WTC11 (cell line): ENCODE data around the gene GPATCH1. TPM values are rescaled to one million over a fixed set of nuclear protein-coding genes. Genes with fewer than 3 reads are reported as not detected.

Source experiments
- ATAC-seq: fragments of 200-7000 bp; cut with Tn5 transposase; 2 replicates; pipeline ENCODE4 v1.10.0; 2021; ENCODE audit warnings: mild to moderate bottlenecking, moderate library complexity
- CTCF ChIA-PET: fragments of 300-600 bp; sonication (Branson Sonifier 250); formaldehyde crosslinking; loops from one replicate; lab custom pipeline; 2021; ENCODE audit warnings: antibody characterized with exemption; lab: Charles Lee
- POLR2A ChIA-PET: fragments of 350-600 bp; sonication (Branson Sonifier 250); formaldehyde crosslinking; loops from one replicate; lab custom pipeline; 2021; ENCODE audit warnings: antibody characterized with exemption; lab: Charles Lee
- DNase-seq: peaks from one replicate; pipeline ENCODE4 v3.0.0; 2021; ENCODE audit warnings: low spot score
- H3K27ac Mint-ChIP-seq: 2 replicates; pipeline ENCODE4 v1.8.0; 2021; ENCODE audit warnings: mixed read lengths
- H3K27me3 Mint-ChIP-seq: 2 replicates; pipeline ENCODE4 v1.8.0; 2021; ENCODE audit warnings: low read depth, mild to moderate bottlenecking, moderate library complexity, mixed read lengths
- H3K36me3 Mint-ChIP-seq: 2 replicates; pipeline ENCODE4 v1.8.0; 2021; ENCODE audit warnings: mixed read lengths
- H3K4me1 Mint-ChIP-seq: 2 replicates; pipeline ENCODE4 v1.8.0; 2022; ENCODE audit warnings: mixed read lengths
- H3K4me3 Mint-ChIP-seq: 2 replicates; pipeline ENCODE4 v1.8.0; 2021; ENCODE audit warnings: mild to moderate bottlenecking, moderate library complexity, mixed read lengths
- H3K9me3 Mint-ChIP-seq: 2 replicates; pipeline ENCODE4 v1.8.0; 2021; ENCODE audit warnings: mixed read lengths
- AR ChIP-seq: fragments of 250-450 bp; sonication (Bioruptor Pico); IDR thresholded peaks from 2 replicates; pipeline ENCODE4 v1.9.0; 2021; ENCODE audit warnings: mild to moderate bottlenecking
- CBFB ChIP-seq: sonication (generic); formaldehyde crosslinking; IDR thresholded peaks from 2 replicates; pipeline ENCODE4 v1.8.1; 2022; ENCODE audit warnings: mild to moderate bottlenecking, low read depth, missing genetic modification reagents
- ERG ChIP-seq: fragments of 250-450 bp; sonication (Bioruptor Pico); IDR thresholded peaks from 2 replicates; pipeline ENCODE4 v1.8.0; 2021; ENCODE audit warnings: mild to moderate bottlenecking
- IRF1 ChIP-seq: sonication (generic); formaldehyde crosslinking; IDR thresholded peaks from 2 replicates; pipeline ENCODE4 v1.8.0; 2023; ENCODE audit warnings: missing genetic modification reagents
- IRF2 ChIP-seq: sonication (generic); formaldehyde crosslinking; IDR thresholded peaks from 2 replicates; pipeline ENCODE4 v1.8.0; 2022; ENCODE audit warnings: low read depth, missing genetic modification reagents, borderline replicate concordance
- JAZF1 ChIP-seq: fragments of 250-450 bp; sonication (Bioruptor Pico); IDR thresholded peaks from 2 replicates; pipeline ENCODE4 v1.9.0; 2021; ENCODE audit warnings: moderate library complexity, mild to moderate bottlenecking, inconsistent platforms
- KAT7 ChIP-seq: sonication (generic); formaldehyde crosslinking; IDR thresholded peaks from 2 replicates; pipeline ENCODE4 v1.8.1; 2023; ENCODE audit warnings: missing genetic modification reagents, mild to moderate bottlenecking, borderline replicate concordance
- MAX ChIP-seq: sonication (generic); formaldehyde crosslinking; IDR thresholded peaks from 2 replicates; pipeline ENCODE4 v1.8.0; 2022; ENCODE audit warnings: mild to moderate bottlenecking, missing genetic modification reagents
- MXD4 ChIP-seq: fragments of 250-450 bp; sonication (Bioruptor Pico); IDR thresholded peaks from 2 replicates; pipeline ENCODE4 v1.8.0; 2021; ENCODE audit warnings: mild to moderate bottlenecking, moderate library complexity, borderline replicate concordance
- NFATC4 ChIP-seq: fragments of 250-450 bp; sonication (Bioruptor Pico); IDR thresholded peaks from 2 replicates; pipeline ENCODE4 v1.9.0; 2021; ENCODE audit warnings: mild to moderate bottlenecking
- NFE2L1 ChIP-seq: sonication (generic); formaldehyde crosslinking; IDR thresholded peaks from 2 replicates; pipeline ENCODE4 v1.8.1; 2023; ENCODE audit warnings: missing genetic modification reagents
- TCF7 ChIP-seq: sonication (generic); formaldehyde crosslinking; IDR thresholded peaks from 2 replicates; pipeline ENCODE4 v1.8.0; 2022; ENCODE audit warnings: mild to moderate bottlenecking, low read depth, missing genetic modification reagents, moderate library complexity
- ZNF121 ChIP-seq: sonication (generic); formaldehyde crosslinking; IDR thresholded peaks from 2 replicates; pipeline ENCODE4 v1.8.0; 2023; ENCODE audit warnings: missing genetic modification reagents
- ZNF423 ChIP-seq: fragments of 250-450 bp; sonication (Bioruptor Pico); IDR thresholded peaks from 2 replicates; pipeline ENCODE4 v2.1.2; 2022; ENCODE audit warnings: mild to moderate bottlenecking, moderate library complexity
- total RNA-seq: library from RNA; stranded (reverse); gene quantifications from 3 replicates; pipeline ENCODE4 v1.2.3, GENCODE V29; 2021
- TF ChIP-seq, protein P1 (sequence below): fragments of 200-600 bp; IDR thresholded peaks from 2 replicates; pipeline ENCODE4 v1.8.0; 2022; ENCODE audit warnings: antibody characterized with exemption
- TF ChIP-seq, protein P2 (sequence below): fragments of 250-450 bp; sonication (Bioruptor Pico); IDR thresholded peaks from 2 replicates; pipeline ENCODE4 v1.9.0; 2021; ENCODE audit warnings: moderate library complexity, mild to moderate bottlenecking, inconsistent platforms, borderline replicate concordance
- TF ChIP-seq, protein P3 (sequence below): fragments of 250-450 bp; sonication (Bioruptor Pico); IDR thresholded peaks from 2 replicates; pipeline ENCODE4 v1.9.0; 2021; ENCODE audit warnings: mild to moderate bottlenecking
- TF ChIP-seq, protein P4 (sequence below): sonication (generic); formaldehyde crosslinking; IDR thresholded peaks from 2 replicates; pipeline ENCODE4 v1.8.0; 2023; ENCODE audit warnings: missing genetic modification reagents, mild to moderate bottlenecking, borderline replicate concordance

GPATCH1 gene
- total RNA-seq, 1 experiment from 2014 or later, result 10.7 TPM

- TF ChIP-seq IRF1 (CRISPR knock-in tag), result no peak
- TF ChIP-seq AR (CRISPR knock-in tag), result no peak
- TF ChIP-seq MXD4, result no peak
- no peak for TF ChIP-seq TCF7 (CRISPR knock-in tag)
Measured at GRCh38 chr19:33052352-33052972, 28.5 kb upstream of the GPATCH1 start (continued).

DNA sequence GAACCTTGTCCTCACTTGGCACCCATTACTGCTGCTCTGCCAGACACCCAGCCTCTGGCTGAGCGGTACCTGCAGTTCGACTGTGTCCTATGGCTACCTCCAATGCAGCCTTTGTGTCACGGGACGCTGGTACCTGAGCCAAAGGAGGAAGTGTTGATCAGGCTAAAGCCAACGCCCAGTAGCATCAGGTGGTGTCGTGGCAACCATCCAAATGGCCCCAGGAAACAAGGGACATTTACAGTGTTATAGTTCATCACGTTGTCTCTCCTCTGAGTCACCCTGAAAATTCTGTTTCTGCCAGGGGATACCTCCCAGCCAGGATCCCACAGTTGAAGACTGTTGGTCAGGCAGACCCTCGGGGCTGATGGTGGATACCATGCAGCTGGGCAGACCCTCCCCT is 26.4 kb upstream of the GPATCH1 start:
- Mint-ChIP-seq H3K9me3 (no peaks in the 10 kb centered on the region), H3K4me1 (peaks cover 10% of the 10 kb centered on the region), H3K4me3 (no peak overlapping the region), H3K27me3 (no peaks in the 10 kb centered on the region), H3K27ac (no peak overlapping the region), H3K36me3 (peaks cover 10% of the 10 kb centered on the region)
- DNase-seq (no peak), ATAC-seq (no peak)
- TF ChIP-seq ZNF423 (CRISPR knock-in tag) (no peak), JAZF1 (CRISPR knock-in tag) (no peak), MAX (CRISPR knock-in tag) (no peak), KAT7 (CRISPR knock-in tag) (no peak), NFE2L1 (CRISPR knock-in tag) (no peak), MXD4 (no peak)
- TF ChIP-seq, protein P1, sequence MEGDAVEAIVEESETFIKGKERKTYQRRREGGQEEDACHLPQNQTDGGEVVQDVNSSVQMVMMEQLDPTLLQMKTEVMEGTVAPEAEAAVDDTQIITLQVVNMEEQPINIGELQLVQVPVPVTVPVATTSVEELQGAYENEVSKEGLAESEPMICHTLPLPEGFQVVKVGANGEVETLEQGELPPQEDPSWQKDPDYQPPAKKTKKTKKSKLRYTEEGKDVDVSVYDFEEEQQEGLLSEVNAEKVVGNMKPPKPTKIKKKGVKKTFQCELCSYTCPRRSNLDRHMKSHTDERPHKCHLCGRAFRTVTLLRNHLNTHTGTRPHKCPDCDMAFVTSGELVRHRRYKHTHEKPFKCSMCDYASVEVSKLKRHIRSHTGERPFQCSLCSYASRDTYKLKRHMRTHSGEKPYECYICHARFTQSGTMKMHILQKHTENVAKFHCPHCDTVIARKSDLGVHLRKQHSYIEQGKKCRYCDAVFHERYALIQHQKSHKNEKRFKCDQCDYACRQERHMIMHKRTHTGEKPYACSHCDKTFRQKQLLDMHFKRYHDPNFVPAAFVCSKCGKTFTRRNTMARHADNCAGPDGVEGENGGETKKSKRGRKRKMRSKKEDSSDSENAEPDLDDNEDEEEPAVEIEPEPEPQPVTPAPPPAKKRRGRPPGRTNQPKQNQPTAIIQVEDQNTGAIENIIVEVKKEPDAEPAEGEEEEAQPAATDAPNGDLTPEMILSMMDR, result no peak
- TF ChIP-seq, protein P2, sequence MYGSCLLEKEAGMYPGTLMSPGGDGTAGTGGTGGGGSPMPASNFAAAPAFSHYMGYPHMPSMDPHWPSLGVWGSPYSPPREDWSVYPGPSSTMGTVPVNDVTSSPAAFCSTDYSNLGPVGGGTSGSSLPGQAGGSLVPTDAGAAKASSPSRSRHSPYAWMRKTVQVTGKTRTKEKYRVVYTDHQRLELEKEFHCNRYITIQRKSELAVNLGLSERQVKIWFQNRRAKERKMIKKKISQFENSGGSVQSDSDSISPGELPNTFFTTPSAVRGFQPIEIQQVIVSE (CRISPR knock-in tag), result no peak
- POLR2A ChIA-PET, result interaction anchor here (0.8 kb wide), 1 partner anchor 10 kb away, joined by 7 read pairs; the partner anchor contains the start of gene RHPN2
- CTCF ChIA-PET, result no interaction called here

- H3K4me3 Mint-ChIP-seq, result no peak overlapping the region
- DNase-seq, result no peak
- H3K27me3 Mint-ChIP-seq, result no peaks in the 10 kb centered on the region
- H3K36me3 Mint-ChIP-seq, result peaks cover 10% of the 10 kb centered on the region
- POLR2A ChIA-PET, result interaction anchor here (0.6 to 0.7 kb wide), 2 partner anchors 131 to 358 kb away, joined by 3 to 4 read pairs; no protein-coding TSS in a partner anchor
- CTCF ChIA-PET, result interaction anchor here (0.8 to 1.6 kb wide), 4 partner anchors 9 to 136 kb away, joined by 3 to 4 read pairs (median 4); no protein-coding TSS in a partner anchor
- peak overlapping the region; percentile 17 for H3K27ac Mint-ChIP-seq
- peaks cover 17% of the 10 kb centered on the region for H3K4me1 Mint-ChIP-seq
- ATAC-seq, result no peak
- no peaks in the 10 kb centered on the region for H3K9me3 Mint-ChIP-seq
- TF ChIP-seq ERG, result no peak
- TF ChIP-seq TCF7 (CRISPR knock-in tag), result no peak
- no peak for TF ChIP-seq CBFB (CRISPR knock-in tag)
- TF ChIP-seq, protein P3, sequence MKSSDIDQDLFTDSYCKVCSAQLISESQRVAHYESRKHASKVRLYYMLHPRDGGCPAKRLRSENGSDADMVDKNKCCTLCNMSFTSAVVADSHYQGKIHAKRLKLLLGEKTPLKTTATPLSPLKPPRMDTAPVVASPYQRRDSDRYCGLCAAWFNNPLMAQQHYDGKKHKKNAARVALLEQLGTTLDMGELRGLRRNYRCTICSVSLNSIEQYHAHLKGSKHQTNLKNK (CRISPR knock-in tag), result no peak
- TF ChIP-seq, protein P4, sequence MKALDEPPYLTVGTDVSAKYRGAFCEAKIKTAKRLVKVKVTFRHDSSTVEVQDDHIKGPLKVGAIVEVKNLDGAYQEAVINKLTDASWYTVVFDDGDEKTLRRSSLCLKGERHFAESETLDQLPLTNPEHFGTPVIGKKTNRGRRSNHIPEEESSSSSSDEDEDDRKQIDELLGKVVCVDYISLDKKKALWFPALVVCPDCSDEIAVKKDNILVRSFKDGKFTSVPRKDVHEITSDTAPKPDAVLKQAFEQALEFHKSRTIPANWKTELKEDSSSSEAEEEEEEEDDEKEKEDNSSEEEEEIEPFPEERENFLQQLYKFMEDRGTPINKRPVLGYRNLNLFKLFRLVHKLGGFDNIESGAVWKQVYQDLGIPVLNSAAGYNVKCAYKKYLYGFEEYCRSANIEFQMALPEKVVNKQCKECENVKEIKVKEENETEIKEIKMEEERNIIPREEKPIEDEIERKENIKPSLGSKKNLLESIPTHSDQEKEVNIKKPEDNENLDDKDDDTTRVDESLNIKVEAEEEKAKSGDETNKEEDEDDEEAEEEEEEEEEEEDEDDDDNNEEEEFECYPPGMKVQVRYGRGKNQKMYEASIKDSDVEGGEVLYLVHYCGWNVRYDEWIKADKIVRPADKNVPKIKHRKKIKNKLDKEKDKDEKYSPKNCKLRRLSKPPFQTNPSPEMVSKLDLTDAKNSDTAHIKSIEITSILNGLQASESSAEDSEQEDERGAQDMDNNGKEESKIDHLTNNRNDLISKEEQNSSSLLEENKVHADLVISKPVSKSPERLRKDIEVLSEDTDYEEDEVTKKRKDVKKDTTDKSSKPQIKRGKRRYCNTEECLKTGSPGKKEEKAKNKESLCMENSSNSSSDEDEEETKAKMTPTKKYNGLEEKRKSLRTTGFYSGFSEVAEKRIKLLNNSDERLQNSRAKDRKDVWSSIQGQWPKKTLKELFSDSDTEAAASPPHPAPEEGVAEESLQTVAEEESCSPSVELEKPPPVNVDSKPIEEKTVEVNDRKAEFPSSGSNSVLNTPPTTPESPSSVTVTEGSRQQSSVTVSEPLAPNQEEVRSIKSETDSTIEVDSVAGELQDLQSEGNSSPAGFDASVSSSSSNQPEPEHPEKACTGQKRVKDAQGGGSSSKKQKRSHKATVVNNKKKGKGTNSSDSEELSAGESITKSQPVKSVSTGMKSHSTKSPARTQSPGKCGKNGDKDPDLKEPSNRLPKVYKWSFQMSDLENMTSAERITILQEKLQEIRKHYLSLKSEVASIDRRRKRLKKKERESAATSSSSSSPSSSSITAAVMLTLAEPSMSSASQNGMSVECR (CRISPR knock-in tag), result no peak
- no peak for TF ChIP-seq NFATC4 (CRISPR knock-in tag)
- TF ChIP-seq ZNF121 (CRISPR knock-in tag), result no peak
- no peak for TF ChIP-seq IRF2 (CRISPR knock-in tag)
Measured at GRCh38 chr19:33055718-33056117, 25.3 kb upstream of the GPATCH1 start.
